Stimulated activated naive CD8-positive, alpha-beta T cell treated with anti-CD3 and anti-CD28 coated beads, Interleukin-15, amount 100 ng/mL, for 72 hours (primary cell): ENCODE results near the gene FGF11.

Source experiments
- ATAC-seq: fragments of 150-1000 bp; cut with Tn5 transposase; 2 replicates; pipeline ENCODE4 v1.10.0; 2021; ENCODE audit warnings: mild to moderate bottlenecking, moderate library complexity
- DNase-seq, 2 donors: peaks; one replicate each; pipeline ENCODE4 v3.0.0; 2021 to 2022
- H3K27ac Mint-ChIP-seq, 2 donors: one replicate each; pipeline ENCODE4 v1.8.0; 2022; ENCODE audit warnings: mild to moderate bottlenecking in 2 of 2, mixed read lengths in 2 of 2, moderate library complexity in 2 of 2
- H3K27me3 Mint-ChIP-seq: one replicate; pipeline ENCODE4 v1.8.0; 2022; ENCODE audit warnings: mixed read lengths
- H3K4me1 Mint-ChIP-seq: one replicate; pipeline ENCODE4 v1.8.0; 2022; ENCODE audit warnings: mild to moderate bottlenecking, mixed read lengths
- H3K4me3 Mint-ChIP-seq, 2 donors: one replicate each; pipeline ENCODE4 v1.8.0; 2022; ENCODE audit warnings: mild to moderate bottlenecking in 2 of 2, mixed read lengths in 2 of 2, moderate library complexity in 1 of 2
- H3K9me3 Mint-ChIP-seq, 2 donors: one replicate each; pipeline ENCODE4 v1.8.0; 2022; ENCODE audit warnings: mixed read lengths in 2 of 2

FGF11 gene

GRCh38 chr17:7436556-7437368, 2.5 kb upstream of the FGF11 start:
- Mint-ChIP-seq H3K9me3 (no peaks in the 10 kb centered on the region), H3K4me3 (peak overlapping the region; percentile 91 to 99), H3K4me1 (peaks cover 57% of the 10 kb centered on the region), H3K27me3 (peaks cover 29% of the 10 kb centered on the region), H3K27ac (peak overlapping the region; percentile 61 to 87)
- ATAC-seq (peak; percentile 83), DNase-seq (peak; percentile 86 to 88)

GRCh38 chr17:7437369-7437863, 1.9 kb upstream of the FGF11 start:
- ATAC-seq (no peak), DNase-seq (no peak)
- Mint-ChIP-seq H3K4me3 (peak overlapping the region; percentile 91 to 99), H3K9me3 (no peaks in the 10 kb centered on the region), H3K27ac (no peak overlapping the region), H3K4me1 (peaks cover 57% of the 10 kb centered on the region), H3K27me3 (peaks cover 36% of the 10 kb centered on the region)

GRCh38 chr17:7437950-7438614, 1.2 kb upstream of the FGF11 start:
- Mint-ChIP-seq H3K4me3 (peak overlapping the region; percentile 87 to 99), H3K27me3 (peaks cover 43% of the 10 kb centered on the region), H3K9me3 (no peaks in the 10 kb centered on the region), H3K27ac (no peak overlapping the region), H3K4me1 (peaks cover 57% of the 10 kb centered on the region)
- DNase-seq, result peak; percentile 55 to 59
- ATAC-seq, result no peak

GRCh38 chr17:7438656-7439460, 454 bp upstream of the FGF11 start:
- DNase-seq, result no peak
- no peak overlapping the region for H3K27ac Mint-ChIP-seq
- peak overlapping the region; percentile 87 to 99 for H3K4me3 Mint-ChIP-seq
- peaks cover 50% of the 10 kb centered on the region for H3K27me3 Mint-ChIP-seq
- peaks cover 57% of the 10 kb centered on the region for H3K4me1 Mint-ChIP-seq
- no peak for ATAC-seq
- no peaks in the 10 kb centered on the region for H3K9me3 Mint-ChIP-seq

DNA sequence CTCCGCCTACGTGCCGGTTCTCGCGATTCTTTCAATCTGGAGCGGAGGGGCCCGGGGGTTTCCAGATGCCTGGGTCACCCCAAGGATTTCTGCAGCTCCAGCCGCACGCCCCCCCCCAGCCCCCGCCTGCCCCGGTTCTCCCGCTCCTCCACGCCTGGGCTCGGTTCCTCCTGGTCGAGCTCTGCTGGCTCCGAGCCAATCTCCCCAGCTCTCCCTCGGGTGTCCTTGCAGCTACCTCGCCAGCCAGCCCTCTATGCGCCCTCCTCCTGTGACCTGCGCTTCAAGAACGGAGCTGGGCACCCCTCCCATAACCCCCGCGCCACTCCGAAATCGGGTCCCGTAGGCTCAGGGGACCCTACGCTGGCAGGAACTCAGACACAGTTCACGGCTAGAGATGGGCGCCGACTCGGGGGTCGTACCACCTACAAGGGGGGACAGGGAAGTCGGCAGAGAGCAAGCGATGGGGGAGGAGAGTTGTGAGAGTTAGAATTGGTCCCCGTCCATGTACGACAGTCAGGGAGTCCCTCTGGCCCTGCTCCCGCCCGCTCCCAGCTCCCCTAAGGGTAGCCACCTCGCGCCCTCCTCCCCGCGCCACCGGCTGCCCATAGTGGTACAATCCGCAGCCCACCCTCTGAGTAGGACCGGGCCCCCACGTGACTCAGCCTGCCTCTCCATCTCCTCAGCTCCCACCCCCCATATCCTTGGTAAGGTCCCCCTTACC, 961 bp downstream of the FGF11 start:
- DNase-seq, result peak; percentile 47 to 50
- Mint-ChIP-seq H3K9me3 (no peaks in the 10 kb centered on the region), H3K4me1 (peaks cover 60% of the 10 kb centered on the region), H3K27me3 (peaks cover 62% of the 10 kb centered on the region), H3K4me3 (peak overlapping the region; percentile 94 to 99), H3K27ac (peak overlapping the region; percentile 24 to 92)
- ATAC-seq, result no peak

DNA sequence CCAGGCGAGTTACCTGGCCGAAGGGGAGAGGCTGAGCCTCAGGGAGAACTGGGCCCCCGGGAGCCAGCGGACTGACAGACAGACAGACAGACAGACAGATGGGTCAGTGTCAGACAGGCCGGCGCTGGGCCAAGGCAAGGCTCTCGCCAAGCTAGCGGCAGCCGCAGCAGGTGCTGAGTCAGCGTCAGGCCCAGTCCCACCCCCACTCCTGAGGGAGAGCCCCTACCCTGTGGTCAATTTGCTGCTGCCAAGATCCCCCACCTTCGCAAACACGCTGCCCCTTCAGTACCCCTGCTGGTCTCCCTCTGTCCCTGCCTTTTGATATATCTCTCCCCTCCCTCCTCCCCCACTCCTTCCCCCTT, 1.5 kb downstream of the FGF11 start:
- H3K4me1 Mint-ChIP-seq, result peaks cover 65% of the 10 kb centered on the region
- peak overlapping the region in 1 of 2 donors; percentile 92 for H3K27ac Mint-ChIP-seq
- no peak for ATAC-seq
- H3K27me3 Mint-ChIP-seq, result peaks cover 68% of the 10 kb centered on the region
- peak in 1 of 2 donors; percentile 39 for DNase-seq
- no peaks in the 10 kb centered on the region for H3K9me3 Mint-ChIP-seq
- H3K4me3 Mint-ChIP-seq, result peak overlapping the region; percentile 94 to 99

- DNase-seq (no peak), ATAC-seq (no peak)
- H3K4me3 Mint-ChIP-seq, result no peak overlapping the region
- H3K9me3 Mint-ChIP-seq, result no peaks in the 10 kb centered on the region
- H3K4me1 Mint-ChIP-seq, result peaks cover 65% of the 10 kb centered on the region
- H3K27ac Mint-ChIP-seq, result no peak overlapping the region
- H3K27me3 Mint-ChIP-seq, result peaks cover 72% of the 10 kb centered on the region
Observed at GRCh38 chr17:7441266-7441665, 2.0 kb downstream of the FGF11 start.

DNA sequence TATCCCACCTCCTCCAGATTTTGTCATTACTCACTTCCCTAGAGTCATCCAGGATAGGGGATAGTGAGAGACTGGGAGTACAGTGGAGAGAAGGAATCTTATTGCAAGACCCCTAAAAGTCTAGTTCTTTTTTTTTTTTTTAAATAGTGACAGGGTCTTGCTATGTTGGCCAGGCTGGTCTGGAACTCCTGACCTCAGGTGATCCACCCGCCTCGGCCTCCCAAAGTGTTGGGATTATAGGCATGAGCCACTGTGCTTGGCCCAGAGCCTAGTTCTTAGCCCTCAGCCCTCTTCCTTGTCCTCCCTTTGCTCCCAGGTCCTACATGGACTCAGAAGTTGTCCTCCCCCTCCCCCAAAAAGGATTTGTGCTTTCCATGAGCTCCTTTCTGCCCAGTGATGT, 2.8 kb downstream of the FGF11 start:
- Mint-ChIP-seq H3K27ac (peak overlapping the region in 1 of 2 donors; percentile 55), H3K27me3 (peaks cover 81% of the 10 kb centered on the region)

DNA sequence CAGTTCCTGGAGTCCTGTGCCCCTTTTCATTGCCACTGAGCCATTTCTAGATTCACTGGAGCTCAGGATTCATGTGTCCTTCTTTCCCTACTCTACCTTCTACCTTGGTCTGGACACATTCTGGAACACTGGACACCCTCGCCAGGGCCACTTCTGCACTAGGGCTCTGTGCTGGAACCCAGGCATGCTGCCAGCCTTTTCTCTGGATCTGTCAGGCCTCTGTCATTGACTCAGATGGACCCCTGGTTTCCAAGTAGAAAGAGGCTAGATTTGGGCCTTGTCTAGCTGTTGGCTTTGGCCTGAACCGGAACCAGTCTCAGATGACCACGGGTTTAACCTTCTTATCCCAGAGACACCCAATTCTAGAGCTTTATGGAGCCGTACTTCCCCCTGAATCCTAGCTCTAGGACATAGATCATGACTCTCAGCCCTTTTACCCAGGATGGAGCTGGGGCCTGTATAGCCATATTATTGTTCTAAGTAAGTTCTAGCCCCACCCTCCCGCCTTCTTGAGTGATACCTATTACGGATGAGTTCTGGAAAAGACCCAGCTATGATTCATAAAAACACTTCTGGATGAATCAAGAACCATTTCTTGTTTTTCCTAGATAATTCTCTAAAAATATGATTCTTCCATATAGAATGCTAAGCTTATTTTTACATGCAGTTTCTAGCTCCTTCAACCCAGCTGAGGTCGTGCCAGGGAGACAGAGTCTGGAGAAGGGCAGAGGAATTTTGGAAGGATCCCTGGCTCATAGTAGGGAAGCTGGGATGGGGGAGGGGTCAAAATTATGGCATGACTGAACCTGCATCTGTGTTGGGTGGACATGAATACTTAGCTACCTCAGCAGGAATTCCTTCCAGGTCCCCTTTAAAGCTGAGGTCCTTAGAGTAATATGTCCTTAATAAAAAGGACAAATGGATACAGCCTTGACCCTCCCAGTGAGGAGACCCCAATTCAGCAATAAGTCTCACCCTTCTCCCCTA, 4.5 kb downstream of the FGF11 start:
- H3K9me3 Mint-ChIP-seq, result no peaks in the 10 kb centered on the region
- H3K4me1 Mint-ChIP-seq, result peaks cover 54% of the 10 kb centered on the region
- ATAC-seq (no peak), DNase-seq (no peak)
- H3K27me3 Mint-ChIP-seq, result peaks cover 80% of the 10 kb centered on the region
- no peak overlapping the region for H3K27ac Mint-ChIP-seq
- no peak overlapping the region for H3K4me3 Mint-ChIP-seq

More for the DNA sequence above, 2.8 kb downstream of the FGF11 start:
- Mint-ChIP-seq H3K4me3 (no peak overlapping the region), H3K4me1 (peaks cover 65% of the 10 kb centered on the region), H3K9me3 (no peaks in the 10 kb centered on the region)
- no peak for ATAC-seq
- no peak for DNase-seq

DNA sequence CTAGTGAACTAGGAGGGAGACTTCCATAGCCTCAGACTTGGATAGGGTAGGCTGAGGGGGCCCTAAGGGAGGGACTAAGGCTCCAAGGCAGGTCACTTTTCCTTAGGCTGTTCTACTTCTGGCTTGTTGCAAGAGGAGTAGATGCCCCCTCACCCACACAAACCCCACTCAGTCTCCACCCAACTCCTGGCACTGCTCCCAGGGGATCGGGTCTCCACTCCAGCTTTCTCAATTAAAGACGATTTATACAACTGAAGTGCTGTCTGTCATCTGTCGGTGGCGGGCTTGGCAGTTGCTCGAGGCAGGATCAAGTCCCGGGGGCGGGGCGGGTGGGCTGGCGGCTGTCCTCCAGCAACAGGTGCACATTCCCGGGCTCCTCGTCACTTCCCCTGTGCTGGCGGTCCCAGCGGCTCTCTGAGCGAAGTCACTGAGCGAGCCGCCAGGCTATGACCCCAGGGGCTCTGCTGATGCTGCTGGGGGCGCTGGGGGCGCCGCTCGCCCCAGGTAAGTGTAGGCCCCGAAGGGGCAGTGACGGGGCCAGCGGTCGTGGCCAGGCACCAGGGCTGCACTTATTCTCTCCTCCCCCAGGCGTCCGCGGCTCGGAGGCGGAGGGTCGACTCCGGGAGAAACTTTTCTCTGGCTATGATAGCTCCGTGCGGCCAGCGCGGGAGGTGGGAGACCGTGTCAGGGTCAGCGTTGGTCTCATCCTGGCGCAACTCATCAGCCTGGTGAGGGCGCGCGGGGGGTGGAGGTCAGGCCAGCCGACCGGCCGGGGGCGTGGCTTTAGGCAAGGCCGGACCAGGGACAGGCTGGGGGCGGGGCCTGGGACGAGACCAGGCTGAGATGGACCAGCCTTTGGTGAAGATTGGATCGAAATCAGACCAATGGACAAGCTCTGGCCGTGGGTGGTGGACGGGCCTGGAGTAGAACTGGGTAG, 5.6 kb downstream of the FGF11 start, which contains the start of gene CHRNB1:
TSS of gene CHRNB1 (plus strand) at position 380 of the 937 bp plus-strand sequence. CDS start at position 447, 67 bp downstream.
- peak; percentile 36 for ATAC-seq
- peak in 1 of 2 donors; percentile 28 for DNase-seq
- Mint-ChIP-seq H3K9me3 (no peaks in the 10 kb centered on the region), H3K27me3 (peaks cover 72% of the 10 kb centered on the region), H3K27ac (peak within 1 kb of the TSS; percentile 10 to 74), H3K4me1 (peaks cover 46% of the 10 kb centered on the region), H3K4me3 (peak within 1 kb of the TSS; percentile 83 to 91)

DNA sequence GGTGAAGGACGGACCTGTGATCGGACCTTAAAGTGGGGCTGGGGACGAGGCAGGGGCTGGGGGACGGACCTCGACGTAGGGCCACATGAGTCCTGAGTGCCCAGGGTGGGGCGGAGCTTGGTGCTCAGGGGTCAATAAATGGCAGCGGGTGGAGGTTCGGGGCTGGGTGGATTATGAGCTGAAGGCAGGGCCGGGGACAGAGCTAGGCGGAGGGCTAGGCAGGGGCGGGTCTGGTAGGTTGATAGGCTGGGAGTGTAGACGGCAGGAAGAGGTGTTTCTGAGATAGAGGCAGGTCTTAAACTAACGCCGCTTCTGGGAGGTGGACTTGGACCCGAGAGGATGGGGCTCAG, 6.3 kb downstream of the FGF11 start:
- Mint-ChIP-seq H3K4me3 (peak overlapping the region; percentile 83 to 91), H3K27ac (peak overlapping the region; percentile 10 to 72), H3K4me1 (peaks cover 39% of the 10 kb centered on the region), H3K9me3 (no peaks in the 10 kb centered on the region), H3K27me3 (peaks cover 66% of the 10 kb centered on the region)
- peak; percentile 85 for ATAC-seq
- peak; percentile 31 to 45 for DNase-seq

DNA sequence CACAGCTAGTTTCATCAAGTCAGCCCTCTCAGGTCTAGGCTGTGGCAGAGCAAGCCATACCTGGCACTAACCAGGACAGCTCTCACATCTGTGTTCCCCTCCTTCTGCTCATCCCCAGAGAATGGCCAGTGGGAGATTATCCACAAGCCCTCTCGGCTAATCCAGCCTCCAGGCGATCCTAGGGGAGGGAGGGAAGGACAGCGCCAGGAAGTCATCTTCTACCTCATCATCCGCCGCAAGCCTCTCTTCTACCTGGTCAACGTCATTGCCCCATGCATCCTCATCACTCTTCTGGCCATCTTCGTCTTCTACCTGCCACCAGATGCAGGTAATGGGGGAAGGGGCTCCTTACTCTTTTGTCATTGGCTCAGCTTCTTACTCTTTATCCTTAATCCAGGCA, 9.1 kb downstream of the FGF11 start:
- H3K4me1 Mint-ChIP-seq, result peaks cover 32% of the 10 kb centered on the region
- H3K4me3 Mint-ChIP-seq, result no peak overlapping the region
- DNase-seq (no peak), ATAC-seq (no peak)
- H3K27me3 Mint-ChIP-seq, result peaks cover 41% of the 10 kb centered on the region
- H3K27ac Mint-ChIP-seq, result no peak overlapping the region
- H3K9me3 Mint-ChIP-seq, result no peaks in the 10 kb centered on the region

DNA sequence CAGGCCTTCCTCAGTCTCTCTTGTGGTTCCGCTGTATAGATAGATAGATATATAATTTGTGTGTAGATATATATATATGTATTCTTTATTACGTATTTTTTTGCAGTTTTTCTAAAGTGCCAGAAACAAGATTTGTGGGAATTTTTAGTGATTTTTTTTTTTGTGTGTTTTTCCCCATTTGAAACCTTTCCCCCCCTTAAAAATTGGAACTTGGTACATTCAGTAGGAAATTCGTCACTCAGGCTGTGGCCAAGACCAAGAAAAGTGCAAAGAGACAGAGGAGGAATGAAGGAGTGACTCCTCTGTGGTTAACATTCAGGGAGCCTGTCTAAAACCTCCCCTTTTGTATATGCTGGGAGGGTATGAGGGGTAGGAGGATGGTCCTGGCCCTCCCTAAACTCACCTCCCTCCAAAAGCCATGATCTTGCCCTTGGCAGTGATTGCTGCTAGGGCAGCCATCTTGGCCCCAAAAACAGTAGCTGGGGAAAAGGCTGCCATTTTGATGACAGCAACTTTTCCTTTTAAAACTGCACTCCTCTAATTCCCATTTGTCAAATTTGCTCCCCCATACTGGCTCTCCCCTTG, 20.7 kb downstream of the FGF11 start:
- Mint-ChIP-seq H3K4me3 (no peak overlapping the region), H3K27ac (peak overlapping the region in 1 of 2 donors; percentile 31), H3K4me1 (peaks cover 26% of the 10 kb centered on the region), H3K27me3 (no peaks in the 10 kb centered on the region), H3K9me3 (no peaks in the 10 kb centered on the region)
- ATAC-seq (no peak), DNase-seq (no peak)
